WTC11 (cell line): ENCODE results near the gene USP16.

Source experiments
- GABPB1 ChIP-seq: sonication (generic); formaldehyde crosslinking; IDR thresholded peaks from 2 replicates; pipeline ENCODE4 v1.8.1; 2023; ENCODE audit warnings: mild to moderate bottlenecking, missing genetic modification reagents
- SMAD4 ChIP-seq: sonication (generic); formaldehyde crosslinking; IDR thresholded peaks from 2 replicates; pipeline ENCODE4 v1.8.0; 2022; ENCODE audit warnings: mild to moderate bottlenecking, missing genetic modification reagents
- ZNF232 ChIP-seq: sonication (generic); formaldehyde crosslinking; IDR thresholded peaks from 2 replicates; pipeline ENCODE4 v1.8.0; 2022; ENCODE audit warnings: mild to moderate bottlenecking, missing genetic modification reagents
- TF ChIP-seq, protein P1 (sequence below): sonication (generic); formaldehyde crosslinking; conservative IDR thresholded peaks from 2 replicates; pipeline ENCODE4 v1.8.1; 2022; ENCODE audit warnings: mild to moderate bottlenecking, missing genetic modification reagents
- TF ChIP-seq, protein P2 (sequence below): fragments of 250-450 bp; sonication (Bioruptor Pico); IDR thresholded peaks from 2 replicates; pipeline ENCODE4 v2.1.2; 2022; ENCODE audit warnings: mild to moderate bottlenecking, moderate library complexity
- TF ChIP-seq, protein P3 (sequence below): fragments of 200-600 bp; IDR thresholded peaks from 2 replicates; pipeline ENCODE4 v1.8.0; 2022; ENCODE audit warnings: antibody characterized with exemption

DNA sequence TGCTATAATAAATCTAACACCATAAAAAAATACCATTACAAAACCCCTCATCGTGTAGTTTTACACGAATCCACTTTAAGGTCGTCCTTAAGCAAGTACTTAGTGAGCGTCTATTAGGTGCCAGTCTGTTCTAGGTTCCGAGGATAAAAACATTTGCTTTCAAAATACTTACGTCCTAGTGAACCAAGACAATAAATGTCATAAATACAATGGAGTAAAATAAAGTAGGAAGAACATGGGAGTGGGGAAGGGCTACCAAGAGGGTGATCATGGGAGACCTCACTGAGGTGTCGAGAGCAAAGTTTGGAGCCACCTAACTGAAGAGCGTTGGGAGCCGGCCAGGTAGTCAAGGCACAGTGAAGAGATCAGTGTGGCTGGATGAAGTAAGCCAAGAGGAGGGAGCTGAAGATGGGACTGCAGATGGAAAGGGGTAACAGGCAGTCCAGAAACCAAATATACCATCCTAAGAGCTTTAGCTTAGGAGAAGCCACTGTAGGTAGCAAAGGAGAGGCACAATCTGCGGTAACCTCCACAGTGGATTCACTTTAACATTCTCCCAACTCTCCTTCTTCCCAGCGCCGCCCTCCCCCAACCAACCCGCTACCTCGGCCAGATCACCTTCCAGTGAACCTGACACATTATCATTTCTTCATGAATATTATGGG, 32.5 kb upstream of the USP16 start:
- TF ChIP-seq, protein P1, sequence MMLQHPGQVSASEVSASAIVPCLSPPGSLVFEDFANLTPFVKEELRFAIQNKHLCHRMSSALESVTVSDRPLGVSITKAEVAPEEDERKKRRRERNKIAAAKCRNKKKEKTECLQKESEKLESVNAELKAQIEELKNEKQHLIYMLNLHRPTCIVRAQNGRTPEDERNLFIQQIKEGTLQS (CRISPR knock-in tag) = no peak
- TF ChIP-seq, protein P2, sequence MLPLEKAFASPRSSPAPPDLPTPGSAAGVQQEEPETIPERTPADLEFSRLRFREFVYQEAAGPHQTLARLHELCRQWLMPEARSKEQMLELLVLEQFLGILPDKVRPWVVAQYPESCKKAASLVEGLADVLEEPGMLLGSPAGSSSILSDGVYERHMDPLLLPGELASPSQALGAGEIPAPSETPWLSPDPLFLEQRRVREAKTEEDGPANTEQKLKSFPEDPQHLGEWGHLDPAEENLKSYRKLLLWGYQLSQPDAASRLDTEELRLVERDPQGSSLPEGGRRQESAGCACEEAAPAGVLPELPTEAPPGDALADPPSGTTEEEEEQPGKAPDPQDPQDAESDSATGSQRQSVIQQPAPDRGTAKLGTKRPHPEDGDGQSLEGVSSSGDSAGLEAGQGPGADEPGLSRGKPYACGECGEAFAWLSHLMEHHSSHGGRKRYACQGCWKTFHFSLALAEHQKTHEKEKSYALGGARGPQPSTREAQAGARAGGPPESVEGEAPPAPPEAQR (CRISPR knock-in tag) = no peak
- TF ChIP-seq, protein P3, sequence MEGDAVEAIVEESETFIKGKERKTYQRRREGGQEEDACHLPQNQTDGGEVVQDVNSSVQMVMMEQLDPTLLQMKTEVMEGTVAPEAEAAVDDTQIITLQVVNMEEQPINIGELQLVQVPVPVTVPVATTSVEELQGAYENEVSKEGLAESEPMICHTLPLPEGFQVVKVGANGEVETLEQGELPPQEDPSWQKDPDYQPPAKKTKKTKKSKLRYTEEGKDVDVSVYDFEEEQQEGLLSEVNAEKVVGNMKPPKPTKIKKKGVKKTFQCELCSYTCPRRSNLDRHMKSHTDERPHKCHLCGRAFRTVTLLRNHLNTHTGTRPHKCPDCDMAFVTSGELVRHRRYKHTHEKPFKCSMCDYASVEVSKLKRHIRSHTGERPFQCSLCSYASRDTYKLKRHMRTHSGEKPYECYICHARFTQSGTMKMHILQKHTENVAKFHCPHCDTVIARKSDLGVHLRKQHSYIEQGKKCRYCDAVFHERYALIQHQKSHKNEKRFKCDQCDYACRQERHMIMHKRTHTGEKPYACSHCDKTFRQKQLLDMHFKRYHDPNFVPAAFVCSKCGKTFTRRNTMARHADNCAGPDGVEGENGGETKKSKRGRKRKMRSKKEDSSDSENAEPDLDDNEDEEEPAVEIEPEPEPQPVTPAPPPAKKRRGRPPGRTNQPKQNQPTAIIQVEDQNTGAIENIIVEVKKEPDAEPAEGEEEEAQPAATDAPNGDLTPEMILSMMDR = no peak
- TF ChIP-seq ZNF232 (CRISPR knock-in tag) (no peak), GABPB1 (CRISPR knock-in tag) (no peak), SMAD4 (CRISPR knock-in tag) (no peak)
